Left lung (tissue), 10 donors: ENCODE results near the gene RESF1. TPM values are rescaled to one million over a fixed set of nuclear protein-coding genes. Genes with fewer than 3 reads are reported as not detected.

Experiments used
- ATAC-seq: fragments of 200-7000 bp; cut with Tn5 transposase; one replicate; pipeline ENCODE4 v1.9.1; 2020; ENCODE audit warnings: moderate library complexity
- DNase-seq, 4 donors: peaks; one replicate each; pipeline ENCODE4 v3.0.0-alpha.2; 2013 to 2020
- H3K27ac ChIP-seq, 2 donors: fragments of 200-600 bp; sonication (generic) in 1 of 2; one replicate each; pipeline versions ENCODE4 v1.5.0 to v1.8.0; 2020 to 2021
- H3K27me3 ChIP-seq, 2 donors: fragments of 200-600 bp; sonication (generic) in 1 of 2; one replicate each; pipeline versions ENCODE4 v1.5.0 to v1.8.0; 2020 to 2021
- H3K36me3 ChIP-seq, 2 donors: fragments of 200-600 bp; sonication (generic) in 1 of 2; one replicate each; pipeline versions ENCODE4 v1.5.0 to v1.8.0; 2020 to 2021
- H3K4me1 ChIP-seq, 2 donors: fragments of 200-600 bp; one replicate each; pipeline ENCODE4 v1.8.0; 2021
- H3K4me3 ChIP-seq, 2 donors: fragments of 200-600 bp; sonication (generic) in 1 of 2; one replicate each; pipeline versions ENCODE4 v1.5.0 to v1.8.0; 2020 to 2021; ENCODE audit warnings: mild to moderate bottlenecking in 1 of 2
- H3K9me3 ChIP-seq, 2 donors: fragments of 200-600 bp; sonication (generic) in 1 of 2; one replicate each; pipeline versions ENCODE4 v1.5.0 to v1.8.0; 2020 to 2021
- CTCF ChIP-seq, 2 donors: fragments of 200-600 bp; sonication (generic) in 1 of 2; IDR thresholded peaks; one replicate each; pipeline versions ENCODE4 v1.5.0 to v1.8.0; 2021; ENCODE audit warnings: antibody characterized with exemption in 2 of 2
- intact Hi-C, 2 donors: fragments of 100-400 bp; cut with DNase I; formaldehyde crosslinking; loops; one replicate each; pipeline versions ENCODE4 v1.11.2 to v1.14.2; 2022
- polyA plus RNA-seq, 6 donors: library from polyadenylated mRNA; unstranded; fragments of 120-200 nt; gene quantifications; one replicate each; pipeline ENCODE4 v1.2.1, GENCODE V29; 2013; ENCODE audit not compliant: insufficient read length in 6 of 6
- total RNA-seq, 2 donors: library from RNA; stranded (reverse); fragmentation: NEBNext Ultra II Directional; extraction: Animal tissue kit (Norgen Biotek cat#: 25700); gene quantifications; one replicate each; pipeline ENCODE4 v1.2.1, GENCODE V29; 2021
- donor health status: DM: no; HTN: yes; CAD: no.
- donor health status: DM: no; HTN: no; CAD: no.

Gene RESF1
- total and polyA plus RNA-seq, 8 donors = 32.6 to 137 (median 42.9) TPM

GRCh38 chr12:31991815-31992214, 32.6 kb downstream of the RESF1 start:
- intact Hi-C loops = no loop called here
- no peak overlapping the region for H3K4me3 ChIP-seq
- H3K4me1 ChIP-seq = no peaks in the 10 kb centered on the region
- TF ChIP-seq CTCF (IDR thresholded peaks at IDR 0.05) = no peak
- no peak for ATAC-seq
- no peak for DNase-seq
- H3K27me3 ChIP-seq = no peaks in the 10 kb centered on the region
- peaks cover 0 to 99% of the 10 kb centered on the region in 2 donors for H3K36me3 ChIP-seq
- no peak overlapping the region for H3K27ac ChIP-seq
- H3K9me3 ChIP-seq = no peaks in the 10 kb centered on the region

DNA sequence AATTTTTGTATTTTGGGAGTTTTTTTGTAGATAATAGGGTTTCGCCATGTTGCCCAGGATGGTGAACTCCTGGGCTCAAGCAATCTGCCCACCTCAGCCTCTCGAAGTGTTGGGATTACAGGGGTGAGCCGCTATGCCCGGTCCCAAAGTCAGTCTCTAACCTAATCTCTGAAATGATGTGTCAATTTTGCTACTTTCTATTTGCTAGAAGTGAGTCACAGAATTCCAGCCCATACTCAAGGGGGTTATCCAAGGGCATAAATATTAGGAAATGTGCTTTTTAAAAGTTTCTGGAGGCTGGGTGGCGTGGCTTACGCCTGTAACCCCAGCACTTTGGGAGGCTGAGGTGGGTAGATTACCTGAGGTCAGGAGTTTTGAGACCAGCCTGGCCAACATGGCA, 40.5 kb downstream of the RESF1 start:
- Histone ChIP-seq H3K4me3 (no peak overlapping the region), H3K27me3 (no peaks in the 10 kb centered on the region), H3K9me3 (no peaks in the 10 kb centered on the region), H3K4me1 (no peaks in the 10 kb centered on the region), H3K27ac (no peak overlapping the region), H3K36me3 (peaks cover 0 to 73% of the 10 kb centered on the region in 2 donors)
- intact Hi-C loops = no loop called here
- ATAC-seq (no peak), DNase-seq (no peak)
- no peak for TF ChIP-seq CTCF (IDR thresholded peaks at IDR 0.05)

GRCh38 chr12:32000373-32001005, 41.3 kb downstream of the RESF1 start:
- peaks cover 0 to 65% of the 10 kb centered on the region in 2 donors for H3K36me3 ChIP-seq
- intact Hi-C loops = no loop called here
- no peak for DNase-seq
- no peaks in the 10 kb centered on the region for H3K4me1 ChIP-seq
- no peak overlapping the region for H3K4me3 ChIP-seq
- ATAC-seq = no peak
- H3K9me3 ChIP-seq = no peaks in the 10 kb centered on the region
- no peak for TF ChIP-seq CTCF (IDR thresholded peaks at IDR 0.05)
- no peaks in the 10 kb centered on the region for H3K27me3 ChIP-seq
- H3K27ac ChIP-seq = no peak overlapping the region

DNA sequence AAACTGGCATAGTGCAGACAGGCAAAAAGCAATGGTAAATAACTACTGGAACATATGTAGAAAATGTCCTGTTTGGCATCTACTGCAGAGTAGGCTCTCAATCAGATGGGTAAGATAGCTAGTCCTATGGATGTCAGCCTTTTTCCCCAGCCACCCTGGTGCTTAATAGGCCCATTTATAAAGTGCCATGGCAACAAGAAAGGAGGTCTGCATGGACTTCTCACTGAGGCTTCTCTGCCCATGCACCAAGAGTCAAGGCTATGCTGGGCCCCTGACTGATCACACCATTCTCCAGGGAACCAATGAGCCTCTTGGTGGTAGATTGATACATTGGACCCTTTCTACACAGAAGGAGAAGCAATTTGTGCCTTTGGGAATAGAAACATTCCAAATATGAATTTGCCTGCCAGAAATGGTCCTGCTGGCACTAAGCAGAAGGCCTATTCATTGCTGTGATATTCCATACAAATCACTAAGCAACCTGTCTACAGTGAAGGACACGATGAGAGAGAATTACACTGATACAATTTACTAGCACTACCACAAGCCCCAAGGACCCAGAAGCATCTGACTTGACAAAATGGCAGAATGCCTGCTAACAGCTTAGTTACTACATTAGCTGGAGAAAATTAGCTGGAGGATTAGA, 43.8 kb downstream of the RESF1 start:
- Histone ChIP-seq H3K4me1 (no peaks in the 10 kb centered on the region), H3K4me3 (no peak overlapping the region), H3K9me3 (no peaks in the 10 kb centered on the region), H3K36me3 (peaks cover 0 to 40% of the 10 kb centered on the region in 2 donors), H3K27ac (peak overlapping the region in 1 of 2 donors; percentile 23), H3K27me3 (no peaks in the 10 kb centered on the region)
- DNase-seq = no peak
- no peak for TF ChIP-seq CTCF (IDR thresholded peaks at IDR 0.05)
- ATAC-seq = no peak
- intact Hi-C loops = no loop called here

- intact Hi-C loops = no loop called here
- DNase-seq (no peak), ATAC-seq (no peak)
- TF ChIP-seq CTCF (IDR thresholded peaks at IDR 0.05) = no peak
- peaks cover 0 to 34% of the 10 kb centered on the region in 2 donors for H3K36me3 ChIP-seq
- no peaks in the 10 kb centered on the region for H3K9me3 ChIP-seq
- H3K4me3 ChIP-seq = no peak overlapping the region
- H3K4me1 ChIP-seq = no peaks in the 10 kb centered on the region
- H3K27me3 ChIP-seq = no peaks in the 10 kb centered on the region
- H3K27ac ChIP-seq = no peak overlapping the region
Measured at GRCh38 chr12:32003654-32004053, 44.4 kb downstream of the RESF1 start.
